K562 (cell line): ENCODE data around the gene FYB2. TPM values are rescaled to one million over a fixed set of nuclear protein-coding genes. Genes with fewer than 3 reads are reported as not detected.

ENCODE experiments used
- ATAC-seq: fragments of 200-7000 bp; cut with Tn5 transposase; 3 replicates; pipeline ENCODE4 v1.9.1; 2020; ENCODE audit warnings: moderate library complexity
- BruUV-seq: library from RNA; stranded (reverse); fragments of 400-500 nt; replicated peaks from 2 replicates; lab custom pipeline; 2021; lab: Mats Ljungman, UMichigan
- CTCF ChIA-PET: fragments of 300-600 bp; formaldehyde crosslinking; extraction: SDS; loops from one replicate; lab custom pipeline; 2021; ENCODE audit warnings: low intra/inter-chr PET ratio; lab: Yijun Ruan, JAX
- POLR2A ChIA-PET: fragments of 300-600, 350-650 bp; sonication (Branson Sonifier 250); formaldehyde crosslinking; extraction: SDS; loops from one replicate; lab custom pipeline; 2021; ENCODE audit warnings: antibody characterized with exemption, inconsistent platforms; lab: Yijun Ruan, JAX
- DNase-seq, 4 experiments: peaks; one replicate each; pipeline versions ENCODE4 v3.0.0 to v3.0.0-alpha.2; 2011 to 2018; ENCODE audit warnings: low spot score in 3 of 4, mixed read lengths in 3 of 4; ENCODE audit errors: extremely low read depth in 1 of 4
- FAIRE-seq: peaks from 2 replicates; lab custom pipeline; 2011; peaks lifted over from hg19 to GRCh38; lab: Jason Lieb, UNC
- H2AFZ ChIP-seq: 2 replicates; pipeline ENCODE4 v1.6.0; 2011; ENCODE audit warnings: low read depth, low read length, control low read depth, inconsistent platforms
- H3K27ac ChIP-seq: fragments of 200-600 bp; 3 replicates; pipeline ENCODE4 v1.8.0; 2011; ENCODE audit warnings: low read depth, mild to moderate bottlenecking, control low read depth, inconsistent platforms, low read length, moderate library complexity, mixed read lengths; ENCODE audit errors: extremely low read depth
- H3K27me3 ChIP-seq, 2 experiments: fragments of 300-600 bp in 1 of 2; 2 replicates in 1 of 2; 3 replicates in 1 of 2; pipeline versions ENCODE4 v1.6.0 to v1.8.0; 2011; ENCODE audit warnings: inconsistent platforms in 2 of 2, low read length in 2 of 2, mild to moderate bottlenecking in 1 of 2, mixed read lengths in 1 of 2, moderate library complexity in 1 of 2; ENCODE audit not compliant: control insufficient read depth in 2 of 2, insufficient read depth in 2 of 2
- H3K36me3 ChIP-seq: fragments of 300-600 bp; 3 replicates; pipeline ENCODE4 v1.8.0; 2011; ENCODE audit warnings: mild to moderate bottlenecking, low read length, inconsistent platforms; ENCODE audit not compliant: control insufficient read depth, insufficient read depth
- H3K4me1 ChIP-seq, 2 experiments: fragments of 200-600 bp in 1 of 2; replicated peaks in 1 of 2; 2 replicates in 1 of 2; 3 replicates in 1 of 2; pipeline versions ENCODE4 v1.5.1 to v1.8.0; 2011; ENCODE audit warnings: inconsistent platforms in 2 of 2, low read length in 2 of 2, mild to moderate bottlenecking in 1 of 2, mixed read lengths in 1 of 2, moderate library complexity in 1 of 2; ENCODE audit not compliant: control insufficient read depth in 2 of 2, insufficient read depth in 2 of 2
- H3K4me2 ChIP-seq: 2 replicates; pipeline ENCODE4 v1.6.1; 2011; ENCODE audit warnings: low read length, control low read depth, inconsistent platforms, mixed read lengths; ENCODE audit not compliant: insufficient read depth
- H3K4me3 ChIP-seq: fragments of 200-600 bp; sonication (generic), shearing (Covaris generic); 2 replicates; pipeline ENCODE4 v1.5.1; 2016; ENCODE audit warnings: control low read depth, inconsistent platforms
- H3K79me2 ChIP-seq: fragments of 200-600 bp; 3 replicates; pipeline ENCODE4 v1.8.0; 2011; ENCODE audit warnings: low read length, inconsistent platforms; ENCODE audit not compliant: control insufficient read depth, insufficient read depth
- H3K9ac ChIP-seq, 2 experiments: 2 replicates each; pipeline versions ENCODE4 v1.6.0 to v1.6.1; 2011; ENCODE audit warnings: low read depth in 2 of 2, low read length in 2 of 2, control low read depth in 1 of 2, inconsistent platforms in 1 of 2, mild to moderate bottlenecking in 1 of 2, mixed read lengths in 1 of 2; ENCODE audit not compliant: insufficient read depth in 1 of 2
- H3K9me1 ChIP-seq: one replicate; pipeline ENCODE4 v1.6.0; 2011; ENCODE audit warnings: inconsistent platforms, mild to moderate bottlenecking, low read length, moderate library complexity; ENCODE audit not compliant: control insufficient read depth, insufficient read depth
- H3K9me3 ChIP-seq: replicated peaks from 2 replicates; pipeline ENCODE4 v1.5.1; 2011; ENCODE audit warnings: low read depth, low read length, inconsistent platforms; ENCODE audit not compliant: control insufficient read depth, insufficient read depth
- H4K20me1 ChIP-seq: replicated peaks from 2 replicates; pipeline ENCODE4 v1.6.1; 2011; ENCODE audit warnings: low read length, inconsistent platforms, mixed read lengths; ENCODE audit not compliant: control insufficient read depth, insufficient read depth
- ADNP ChIP-seq: fragments of 200-800 bp; sonication (Bioruptor generic); IDR thresholded peaks from 2 replicates; pipeline ENCODE4 v1.6.1; 2016; ENCODE audit warnings: missing genetic modification characterization, missing compliant biosample characterization
- BHLHE40 ChIP-seq: IDR thresholded peaks from 2 replicates; pipeline ENCODE4 v1.6.1; 2011; ENCODE audit warnings: low read length, improper control_type of control experiment
- CEBPG ChIP-seq, 3 experiments: fragments of 200-800 bp in 1 of 3; sonication (Bioruptor generic) in 1 of 3; sonication (generic) in 1 of 3; formaldehyde crosslinking in 1 of 3; IDR thresholded peaks in 2 of 3; conservative IDR thresholded peaks in 1 of 3; 2 replicates each; pipeline versions ENCODE4 v1.6.1 to v1.8.0; 2016 to 2022; ENCODE audit warnings: missing compliant biosample characterization in 2 of 3, missing genetic modification characterization in 2 of 3, mild to moderate bottlenecking in 1 of 3, missing genetic modification reagents in 1 of 3
- DDX20 ChIP-seq: fragments of 450-650 bp; IDR thresholded peaks from 2 replicates; pipeline ENCODE4 v1.6.1; 2016; ENCODE audit warnings: missing genetic modification characterization, low read depth, mild to moderate bottlenecking, missing compliant biosample characterization, moderate library complexity
- ID3 ChIP-seq, 2 experiments: fragments of 250-450 bp in 1 of 2; fragments of 450-650 bp in 1 of 2; sonication (Bioruptor Pico) in 1 of 2; IDR thresholded peaks; 2 replicates each; pipeline versions ENCODE4 v1.6.1 to v1.8.0; 2016 to 2021; ENCODE audit warnings: mild to moderate bottlenecking in 2 of 2, moderate library complexity in 2 of 2, missing compliant biosample characterization in 1 of 2, missing genetic modification characterization in 1 of 2
- KDM1A ChIP-seq, 2 experiments: fragments of 450-650 bp; IDR thresholded peaks; 2 replicates each; pipeline ENCODE4 v1.6.1; 2016; ENCODE audit warnings: mild to moderate bottlenecking in 2 of 2
- MITF ChIP-seq: IDR thresholded peaks from 2 replicates; pipeline ENCODE4 v1.6.1; 2014; ENCODE audit warnings: antibody characterized with exemption
- PKNOX1 ChIP-seq: fragments of 450-650 bp; IDR thresholded peaks from 2 replicates; pipeline ENCODE4 v1.6.1; 2016
- SAFB ChIP-seq: fragments of 200-400 bp; formaldehyde crosslinking; IDR thresholded peaks from 2 replicates; pipeline ENCODE4 v1.6.1; 2017; ENCODE audit warnings: low read depth, low read length, borderline replicate concordance
- SIRT6 ChIP-seq: IDR thresholded peaks from one replicate; pipeline ENCODE4 v1.6.1; 2012; ENCODE audit warnings: low read depth, mild to moderate bottlenecking, control low read depth, inconsistent platforms, low read length, moderate library complexity
- UBTF ChIP-seq, 2 experiments: IDR thresholded peaks; 2 replicates each; pipeline ENCODE4 v1.6.1; 2012; ENCODE audit warnings: improper control_type of control experiment in 2 of 2, low read depth in 2 of 2, low read length in 2 of 2, borderline replicate concordance in 1 of 2
- ZNF224 ChIP-seq: sonication (generic); formaldehyde crosslinking; IDR thresholded peaks from 2 replicates; pipeline ENCODE4 v1.8.0; 2022; ENCODE audit warnings: mild to moderate bottlenecking, missing genetic modification reagents
- ZNF347 ChIP-seq: fragments of 450-650 bp; formaldehyde crosslinking; IDR thresholded peaks from 2 replicates; pipeline ENCODE4 v1.4.0; 2020; ENCODE audit warnings: low read depth, mild to moderate bottlenecking, moderate library complexity
- ZNF696 ChIP-seq: fragments of 250-450 bp; sonication (Bioruptor Pico); conservative IDR thresholded peaks from 2 replicates; pipeline ENCODE4 v1.4.0; 2020; ENCODE audit warnings: mild to moderate bottlenecking, moderate library complexity
- ZNF75A ChIP-seq: fragments of 450-650 bp; formaldehyde crosslinking; IDR thresholded peaks from 2 replicates; pipeline ENCODE4 v1.4.0; 2020; ENCODE audit warnings: mild to moderate bottlenecking
- WGBS: fragments of 100-300 bp; shearing (Covaris generic); methylation state at CpG from one replicate; pipeline ENCODE4 v1.1.6; 2016; ENCODE audit warnings: low coverage, mixed read lengths; ENCODE audit not compliant: insufficient coverage; ENCODE audit errors: missing lambda C conversion rate; 5-methylcytosine and 5-hydroxymethylcytosine counted together
- in situ Hi-C: fragments of 300-500 bp; cut with MboI; formaldehyde crosslinking; loops from 4 replicates; pipeline ENCODE4 v1.15.0; 2018; ENCODE audit warnings: inconsistent platforms, mixed read lengths
- intact Hi-C: fragments of 100-400 bp; cut with micrococcal nuclease; formaldehyde crosslinking; loops from 2 replicates; pipeline ENCODE4 v1.14.2; 2022
- polyA plus RNA-seq, 8 experiments: library from polyadenylated mRNA; depleted of rRNA in 4 of 8; stranded (reverse) in 5 of 8; unstranded in 3 of 8; fragments of >200 nt; fragmentation: Nextera tagmentation in 2 of 8; fragmentation: Illumina TruSeq in 1 of 8; extraction: Ambion mirVana in 2 of 8; extraction: Trizol in 1 of 8; gene quantifications; 2 replicates each; pipeline versions ENCODE4 v1.2.1 to v1.2.3, GENCODE V29; 2011 to 2014; ENCODE audit warnings: inconsistent platforms in 1 of 8, missing spikeins in 1 of 8
- total RNA-seq, 7 experiments: library from RNA; depleted of rRNA in 6 of 7; stranded (reverse); fragments of >200 nt in 6 of 7; fragmentation: Illumina TruSeq in 2 of 7; extraction: Trizol in 2 of 7; gene quantifications; 2 replicates each; pipeline versions ENCODE4 v1.2.1 to v1.2.3, GENCODE V29; 2011 to 2021; ENCODE audit warnings: low replicate concordance in 1 of 7

Gene FYB2
- total and polyA plus RNA-seq, 9 of the 15 experiments (the other 6 are each of a cell fraction or from before 2014, with no cell fraction given) = not detected

GRCh38 chr1:56758794-56759193, 60.4 kb downstream of the FYB2 start:
- no TSS peak for BruUV-seq
- H3K27me3 ChIP-seq = no peaks in the 10 kb centered on the region
- TF ChIP-seq SAFB = no peak
- TF ChIP-seq CEBPG (CRISPR knock-in tag; IDR thresholded peaks at IDR 0.05) = no peak
- no peak for TF ChIP-seq CEBPG (tag; conservative IDR thresholded peaks at IDR 0.05 in 1 of 2, IDR thresholded peaks at IDR 0.05 in 1 of 2)
- no peak for TF ChIP-seq ID3 (CRISPR knock-in tag; IDR thresholded peaks at IDR 0.05)
- no peak for TF ChIP-seq ID3 (tag; IDR thresholded peaks at IDR 0.05)
- TF ChIP-seq KDM1A (IDR thresholded peaks at IDR 0.05) = no peak
- TF ChIP-seq ZNF347 (CRISPR knock-in tag) = no peak
- no peak for TF ChIP-seq ADNP (tag)
- no peak for TF ChIP-seq BHLHE40
- no peak for TF ChIP-seq UBTF (IDR thresholded peaks at IDR 0.05; ENCODE audit: borderline replicate concordance in 1 of 2, low read depth in 2 of 2, low read length in 2 of 2)
- no peak for TF ChIP-seq SIRT6
- no peak for TF ChIP-seq PKNOX1
- no peak for TF ChIP-seq ZNF224
- TF ChIP-seq ZNF696 (CRISPR knock-in tag) = no peak
- no peak for TF ChIP-seq DDX20 (tag)
- TF ChIP-seq MITF = no peak
- no peak for TF ChIP-seq ZNF75A (CRISPR knock-in tag)
- TF ChIP-seq, all 486 proteins: peak for 0
- DNase-seq (no peak), ATAC-seq (no peak), FAIRE-seq (no peak)
- POLR2A ChIA-PET = no interaction called here
- no peaks in the 10 kb centered on the region for H3K36me3 ChIP-seq
- H3K4me3 ChIP-seq = no peak overlapping the region
- intact Hi-C loops = no loop called here
- CTCF ChIA-PET = no interaction called here
- no peaks in the 10 kb centered on the region for H3K79me2 ChIP-seq
- H3K9ac ChIP-seq = no peak overlapping the region
- H4K20me1 ChIP-seq = no peaks in the 10 kb centered on the region
- WGBS = 0% methylated on average over 3 of the region's 3 CpGs
- no peak overlapping the region for H3K4me2 ChIP-seq
- no peaks in the 10 kb centered on the region for H3K4me1 ChIP-seq
- in situ Hi-C loops = no loop called here
- no peaks in the 10 kb centered on the region for H3K9me3 ChIP-seq
- no peak overlapping the region for H2AFZ ChIP-seq
- H3K9me1 ChIP-seq = peaks cover 2% of the 10 kb centered on the region
- no peak overlapping the region for H3K27ac ChIP-seq
